Activated CD4-positive, alpha-beta memory T cell treated with anti-CD3 and anti-CD28 coated beads, Interleukin-2, amount 10 ng/mL, durations not matched to agents 7 days and 5 days (primary cell): Measurements from ENCODE around the gene NINJ1. TPM values are rescaled to one million over a fixed set of nuclear protein-coding genes. Genes with fewer than 3 reads are reported as not detected.
A peak's percentile ranks its signal among the peaks of the same experiment; 100 is the strongest.

Experiments
- CTCF ChIA-PET: fragments of 350-600 bp; sonication (Branson Sonifier 250); formaldehyde crosslinking; loops from one replicate; lab custom pipeline; 2021; ENCODE audit warnings: antibody characterized with exemption, inconsistent platforms; lab: Charles Lee
- POLR2A ChIA-PET: fragments of 350-600 bp; sonication (Branson Sonifier 250); formaldehyde crosslinking; loops from one replicate; lab custom pipeline; 2021; ENCODE audit warnings: antibody characterized with exemption; lab: Charles Lee
- DNase-seq: peaks from one replicate; pipeline ENCODE4 v3.0.0-alpha.2; 2020
- H3K27ac Mint-ChIP-seq: one replicate; pipeline ENCODE4 v1.8.0; 2021; ENCODE audit warnings: mild to moderate bottlenecking, mixed read lengths
- H3K27me3 Mint-ChIP-seq: one replicate; pipeline ENCODE4 v1.8.0; 2021; ENCODE audit warnings: mixed read lengths
- H3K36me3 Mint-ChIP-seq: one replicate; pipeline ENCODE4 v1.8.0; 2021; ENCODE audit warnings: low read depth, mixed read lengths
- H3K4me1 Mint-ChIP-seq: one replicate; pipeline ENCODE4 v1.8.0; 2021; ENCODE audit warnings: mixed read lengths
- H3K4me3 Mint-ChIP-seq: one replicate; pipeline ENCODE4 v1.8.0; 2021; ENCODE audit warnings: mild to moderate bottlenecking, mixed read lengths
- H3K9me3 Mint-ChIP-seq: one replicate; pipeline ENCODE4 v1.8.0; 2021; ENCODE audit warnings: mixed read lengths
- total RNA-seq, 2 experiments: library from RNA; stranded (reverse); gene quantifications; one replicate each; pipeline ENCODE4 v1.2.3, GENCODE V29; 2021

NINJ1 gene
- total RNA-seq, 2 experiments from 2014 or later = 36.9 to 37.4 TPM

- Mint-ChIP-seq H3K9me3 (peaks cover 2% of the 10 kb centered on the region), H3K27me3 (no peaks in the 10 kb centered on the region), H3K4me1 (peaks cover 44% of the 10 kb centered on the region), H3K4me3 (no peak overlapping the region), H3K36me3 (peaks cover 64% of the 10 kb centered on the region), H3K27ac (peak overlapping the region; percentile 72)
- no peak for DNase-seq
- ChIA-PET CTCF (interaction anchor here (1.0 to 2.5 kb wide), 4 partner anchors 18 to 129 kb away, joined by 3 to 8 read pairs (median 4); no protein-coding TSS in a partner anchor), POLR2A (interaction anchor here (0.7 to 5.0 kb wide), 9 partner anchors 10 to 58 kb away, joined by 3 to 32 read pairs (median 3); partner anchors contain the start of gene CARD19)
Observed at GRCh38 chr9:93082841-93083411, 51.1 kb downstream of the NINJ1 start.

GRCh38 chr9:93081931-93082330, 52.1 kb downstream of the NINJ1 start:
- Mint-ChIP-seq H3K27me3 (no peaks in the 10 kb centered on the region), H3K36me3 (peaks cover 66% of the 10 kb centered on the region), H3K27ac (peak overlapping the region; percentile 59), H3K9me3 (peaks cover 2% of the 10 kb centered on the region), H3K4me1 (peaks cover 44% of the 10 kb centered on the region), H3K4me3 (no peak overlapping the region)
- ChIA-PET POLR2A (interaction anchor here (1.6 to 5.0 kb wide), 4 partner anchors 11 to 21 kb away, joined by 4 to 32 read pairs (median 9); partner anchors contain the start of gene CARD19), CTCF (interaction anchor here (0.7 to 1.2 kb wide), 3 partner anchors 17 to 281 kb away, joined by 4 to 6 read pairs (median 5); no protein-coding TSS in a partner anchor)
- DNase-seq = no peak

- Mint-ChIP-seq H3K27me3 (no peaks in the 10 kb centered on the region), H3K9me3 (peaks cover 2% of the 10 kb centered on the region), H3K36me3 (peaks cover 63% of the 10 kb centered on the region), H3K4me3 (no peak overlapping the region), H3K27ac (no peak overlapping the region), H3K4me1 (peaks cover 39% of the 10 kb centered on the region)
- CTCF ChIA-PET = interaction anchor here (0.7 to 0.8 kb wide), 2 partner anchors 16 to 27 kb away, joined by 4 read pairs; no protein-coding TSS in a partner anchor
- DNase-seq = no peak
- POLR2A ChIA-PET = interaction anchor here (1.2 to 1.9 kb wide), 3 partner anchors 9 to 20 kb away, joined by 3 to 9 read pairs (median 4); no protein-coding TSS in a partner anchor
Observed at GRCh38 chr9:93081081-93081529, 52.9 kb downstream of the NINJ1 start.

- POLR2A ChIA-PET = interaction anchor here (1.2 to 1.9 kb wide), 3 partner anchors 9 to 20 kb away, joined by 3 to 9 read pairs (median 4); no protein-coding TSS in a partner anchor
- Mint-ChIP-seq H3K4me1 (peaks cover 35% of the 10 kb centered on the region), H3K4me3 (no peak overlapping the region), H3K27ac (no peak overlapping the region), H3K36me3 (peaks cover 62% of the 10 kb centered on the region), H3K9me3 (no peaks in the 10 kb centered on the region), H3K27me3 (no peaks in the 10 kb centered on the region)
- CTCF ChIA-PET = interaction anchor here (0.7 kb wide), 1 partner anchor 16 kb away, joined by 4 read pairs; no protein-coding TSS in a partner anchor
- DNase-seq = no peak
Observed at GRCh38 chr9:93080406-93080805, 53.6 kb downstream of the NINJ1 start.

GRCh38 chr9:93079371-93079770, 54.7 kb downstream of the NINJ1 start:
- H3K36me3 Mint-ChIP-seq = peaks cover 59% of the 10 kb centered on the region
- POLR2A ChIA-PET = interaction anchor here (2.0 kb wide), 1 partner anchor 15 kb away, joined by 7 read pairs; no protein-coding TSS in a partner anchor
- DNase-seq = no peak

GRCh38 chr9:93077811-93078210, 56.2 kb downstream of the NINJ1 start:
- Mint-ChIP-seq H3K36me3 (peaks cover 48% of the 10 kb centered on the region), H3K27ac (no peak overlapping the region)

More at GRCh38 chr9:93079371-93079770, 54.7 kb downstream of the NINJ1 start:
- Mint-ChIP-seq H3K27me3 (no peaks in the 10 kb centered on the region), H3K4me1 (peaks cover 35% of the 10 kb centered on the region), H3K4me3 (no peak overlapping the region), H3K9me3 (no peaks in the 10 kb centered on the region), H3K27ac (no peak overlapping the region)
- CTCF ChIA-PET = no interaction called here

GRCh38 chr9:93077367-93077766, 56.7 kb downstream of the NINJ1 start:
- Mint-ChIP-seq H3K36me3 (peaks cover 48% of the 10 kb centered on the region), H3K4me3 (no peak overlapping the region), H3K4me1 (peaks cover 16% of the 10 kb centered on the region), H3K9me3 (no peaks in the 10 kb centered on the region), H3K27me3 (no peaks in the 10 kb centered on the region), H3K27ac (no peak overlapping the region)
- no peak for DNase-seq
- POLR2A ChIA-PET = interaction anchor here (2.0 kb wide), 1 partner anchor 13 kb away, joined by 7 read pairs; no protein-coding TSS in a partner anchor
- CTCF ChIA-PET = no interaction called here

More at GRCh38 chr9:93077811-93078210, 56.2 kb downstream of the NINJ1 start:
- Mint-ChIP-seq H3K4me1 (peaks cover 20% of the 10 kb centered on the region), H3K9me3 (no peaks in the 10 kb centered on the region), H3K4me3 (no peak overlapping the region), H3K27me3 (no peaks in the 10 kb centered on the region)
- ChIA-PET CTCF (no interaction called here), POLR2A (interaction anchor here (2.0 kb wide), 1 partner anchor 13 kb away, joined by 7 read pairs; no protein-coding TSS in a partner anchor)
- no peak for DNase-seq

GRCh38 chr9:93076792-93077128, 57.3 kb downstream of the NINJ1 start:
- H3K27ac Mint-ChIP-seq = no peak overlapping the region
- DNase-seq = no peak
- H3K27me3 Mint-ChIP-seq = no peaks in the 10 kb centered on the region
- peaks cover 45% of the 10 kb centered on the region for H3K36me3 Mint-ChIP-seq
- H3K9me3 Mint-ChIP-seq = no peaks in the 10 kb centered on the region
- H3K4me1 Mint-ChIP-seq = peaks cover 12% of the 10 kb centered on the region
- H3K4me3 Mint-ChIP-seq = no peak overlapping the region
- ChIA-PET CTCF (interaction anchor here (0.8 to 1.3 kb wide), 2 partner anchors 12 to 73 kb away, joined by 3 to 4 read pairs; no protein-coding TSS in a partner anchor), POLR2A (interaction anchor here (2.8 kb wide), 1 partner anchor 12 kb away, joined by 17 read pairs; no protein-coding TSS in a partner anchor)

GRCh38 chr9:93076101-93076791, 57.8 kb downstream of the NINJ1 start:
- Mint-ChIP-seq H3K36me3 (peaks cover 43% of the 10 kb centered on the region), H3K4me3 (no peak overlapping the region), H3K9me3 (no peaks in the 10 kb centered on the region), H3K4me1 (peaks cover 12% of the 10 kb centered on the region), H3K27me3 (no peaks in the 10 kb centered on the region), H3K27ac (no peak overlapping the region)
- ChIA-PET CTCF (interaction anchor here (0.8 to 1.6 kb wide), 3 partner anchors 12 to 120 kb away, joined by 3 to 5 read pairs (median 4); no protein-coding TSS in a partner anchor), POLR2A (interaction anchor here (2.8 kb wide), 1 partner anchor 11 kb away, joined by 17 read pairs; no protein-coding TSS in a partner anchor)
- no peak for DNase-seq

- H3K27me3 Mint-ChIP-seq = no peaks in the 10 kb centered on the region
- no peaks in the 10 kb centered on the region for H3K9me3 Mint-ChIP-seq
- H3K36me3 Mint-ChIP-seq = peaks cover 43% of the 10 kb centered on the region
- no peak overlapping the region for H3K27ac Mint-ChIP-seq
- CTCF ChIA-PET = no interaction called here
- H3K4me3 Mint-ChIP-seq = no peak overlapping the region
- H3K4me1 Mint-ChIP-seq = peaks cover 13% of the 10 kb centered on the region
- POLR2A ChIA-PET = interaction anchor here (0.8 kb wide), 1 partner anchor 8 kb away, joined by 3 read pairs; no protein-coding TSS in a partner anchor
- no peak for DNase-seq
Observed at GRCh38 chr9:93072383-93072795, 61.7 kb downstream of the NINJ1 start.
